Measurements from ENCODE around the gene C17orf67. TPM values are rescaled to one million over a fixed set of nuclear protein-coding genes. Genes with fewer than 3 reads are reported as not detected.

Gene C17orf67
- total and polyA plus RNA-seq, 4 donors = 0.19 to 1.4 (median 0.78) TPM

GRCh38 chr17:56771975-56772374 is 61.7 kb downstream of the C17orf67 start:
- TF ChIP-seq CTCF (IDR thresholded peaks at IDR 0.05; ENCODE audit: low read depth, low read length, missing input control) (no peak), RXRA (IDR thresholded peaks at IDR 0.05) (no peak), RAD21 (IDR thresholded peaks at IDR 0.05) (no peak), REST (IDR thresholded peaks at IDR 0.05) (no peak), HNF4A (conservative IDR thresholded peaks at IDR 0.05) (no peak), NR2F2 (IDR thresholded peaks at IDR 0.05) (no peak), EGR1 (IDR thresholded peaks at IDR 0.05; ENCODE audit: low read depth in 2 of 2) (no peak), MAX (IDR thresholded peaks at IDR 0.05) (no peak), FOXA2 (IDR thresholded peaks at IDR 0.05) (no peak), YY1 (IDR thresholded peaks at IDR 0.05) (no peak), HNF4G (IDR thresholded peaks at IDR 0.05) (no peak)
- WGBS = 69% methylated on average over 4 of the region's 4 CpGs
- H3K9ac ChIP-seq (ENCODE audit: low read depth in 1 of 2, low read length in 2 of 2) = no peak overlapping the region
- no peaks in the 10 kb centered on the region for H3K27me3 ChIP-seq (ENCODE audit: control insufficient read depth in 4 of 4, insufficient read depth in 4 of 4, low read length in 3 of 4)
- H3K27ac ChIP-seq (ENCODE audit: low read depth in 1 of 2, low read length in 2 of 2) = no peak overlapping the region
- H3K9me3 ChIP-seq (ENCODE audit: control insufficient read depth in 4 of 4, low read length in 3 of 4) = no peaks in the 10 kb centered on the region
- no peak overlapping the region for H3K4me3 ChIP-seq (ENCODE audit: low read depth in 1 of 3, low read length in 3 of 3)
- no peaks in the 10 kb centered on the region for H3K4me1 ChIP-seq (ENCODE audit: control insufficient read depth in 4 of 4, insufficient read depth in 4 of 4, low read length in 3 of 4)
- H3K36me3 ChIP-seq (ENCODE audit: control insufficient read depth in 4 of 4, insufficient read depth in 3 of 4, low read depth in 1 of 4, low read length in 3 of 4) = no peaks in the 10 kb centered on the region
- DNase-seq (ENCODE audit: low spot score) = no peak

- H3K27me3 ChIP-seq (ENCODE audit: control insufficient read depth in 4 of 4, insufficient read depth in 4 of 4, low read length in 3 of 4) = no peaks in the 10 kb centered on the region
- H3K9me3 ChIP-seq (ENCODE audit: control insufficient read depth in 4 of 4, low read length in 3 of 4) = no peaks in the 10 kb centered on the region
- no peak overlapping the region for H3K9ac ChIP-seq (ENCODE audit: low read depth in 1 of 2, low read length in 2 of 2)
- TF ChIP-seq JUND (IDR thresholded peaks at IDR 0.05) (no peak), YY1 (IDR thresholded peaks at IDR 0.05) (no peak), REST (IDR thresholded peaks at IDR 0.05) (no peak), ZBTB33 (IDR thresholded peaks at IDR 0.05) (no peak), GABPA (IDR thresholded peaks at IDR 0.05 in 1 of 2, conservative IDR thresholded peaks at IDR 0.05 in 1 of 2) (no peak), TAF1 (conservative IDR thresholded peaks at IDR 0.05) (no peak), HNF4A (conservative IDR thresholded peaks at IDR 0.05) (no peak), RXRA (IDR thresholded peaks at IDR 0.05) (no peak), NR2F2 (IDR thresholded peaks at IDR 0.05) (no peak), RAD21 (IDR thresholded peaks at IDR 0.05) (no peak)
- no peak for DNase-seq (ENCODE audit: low spot score)
- no peaks in the 10 kb centered on the region for H3K4me1 ChIP-seq (ENCODE audit: control insufficient read depth in 4 of 4, insufficient read depth in 4 of 4, low read length in 3 of 4)
- WGBS = 52% methylated on average over 2 of the region's 2 CpGs
- no peak overlapping the region for H3K27ac ChIP-seq (ENCODE audit: low read depth in 1 of 2, low read length in 2 of 2)
- no peaks in the 10 kb centered on the region for H3K36me3 ChIP-seq (ENCODE audit: control insufficient read depth in 4 of 4, insufficient read depth in 3 of 4, low read depth in 1 of 4, low read length in 3 of 4)
- no peak overlapping the region for H3K4me3 ChIP-seq (ENCODE audit: low read depth in 1 of 3, low read length in 3 of 3)
These were observed 62.2 kb downstream of the C17orf67 start for GRCh38 chr17:56771563-56771962.
